ENCODE results near the gene CCDC12. TPM values are rescaled to one million over a fixed set of nuclear protein-coding genes. Genes with fewer than 3 reads are reported as not detected.

Gene CCDC12
- total and polyA plus RNA-seq, 12 donors: 33.2 to 145 (median 70.0) TPM

- no peak for DNase-seq
- peak overlapping the region in 1 of 5 donors; percentile 74 for H3K27ac ChIP-seq
- no peaks in the 10 kb centered on the region for H3K9me3 ChIP-seq (replicated peaks in 1 of 3)
- peaks cover 15% of the 10 kb centered on the region in 2 donors for H3K4me1 ChIP-seq (replicated peaks in 1 of 2)
- intact Hi-C loops (cut with DNase I): no loop called here
- TF ChIP-seq POLR2A (IDR thresholded peaks at IDR 0.05): no peak
- TF ChIP-seq, protein P1, sequence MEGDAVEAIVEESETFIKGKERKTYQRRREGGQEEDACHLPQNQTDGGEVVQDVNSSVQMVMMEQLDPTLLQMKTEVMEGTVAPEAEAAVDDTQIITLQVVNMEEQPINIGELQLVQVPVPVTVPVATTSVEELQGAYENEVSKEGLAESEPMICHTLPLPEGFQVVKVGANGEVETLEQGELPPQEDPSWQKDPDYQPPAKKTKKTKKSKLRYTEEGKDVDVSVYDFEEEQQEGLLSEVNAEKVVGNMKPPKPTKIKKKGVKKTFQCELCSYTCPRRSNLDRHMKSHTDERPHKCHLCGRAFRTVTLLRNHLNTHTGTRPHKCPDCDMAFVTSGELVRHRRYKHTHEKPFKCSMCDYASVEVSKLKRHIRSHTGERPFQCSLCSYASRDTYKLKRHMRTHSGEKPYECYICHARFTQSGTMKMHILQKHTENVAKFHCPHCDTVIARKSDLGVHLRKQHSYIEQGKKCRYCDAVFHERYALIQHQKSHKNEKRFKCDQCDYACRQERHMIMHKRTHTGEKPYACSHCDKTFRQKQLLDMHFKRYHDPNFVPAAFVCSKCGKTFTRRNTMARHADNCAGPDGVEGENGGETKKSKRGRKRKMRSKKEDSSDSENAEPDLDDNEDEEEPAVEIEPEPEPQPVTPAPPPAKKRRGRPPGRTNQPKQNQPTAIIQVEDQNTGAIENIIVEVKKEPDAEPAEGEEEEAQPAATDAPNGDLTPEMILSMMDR (IDR thresholded peaks at IDR 0.05): no peak
- H3K36me3 ChIP-seq (replicated peaks in 1 of 2): no peaks in the 10 kb centered on the region
- H3K27me3 ChIP-seq: peaks cover 12% of the 10 kb centered on the region
- 41 to 71% (median 63%) methylated on average over 3 to 4 of the region's 4 CpGs for WGBS, 4 donors
- H3K4me3 ChIP-seq: peak overlapping the region in 2 of 4 donors; percentile 25 to 59
Observed at GRCh38 chr3:46883830-46884185, 92.7 kb downstream of the CCDC12 start.

DNA sequence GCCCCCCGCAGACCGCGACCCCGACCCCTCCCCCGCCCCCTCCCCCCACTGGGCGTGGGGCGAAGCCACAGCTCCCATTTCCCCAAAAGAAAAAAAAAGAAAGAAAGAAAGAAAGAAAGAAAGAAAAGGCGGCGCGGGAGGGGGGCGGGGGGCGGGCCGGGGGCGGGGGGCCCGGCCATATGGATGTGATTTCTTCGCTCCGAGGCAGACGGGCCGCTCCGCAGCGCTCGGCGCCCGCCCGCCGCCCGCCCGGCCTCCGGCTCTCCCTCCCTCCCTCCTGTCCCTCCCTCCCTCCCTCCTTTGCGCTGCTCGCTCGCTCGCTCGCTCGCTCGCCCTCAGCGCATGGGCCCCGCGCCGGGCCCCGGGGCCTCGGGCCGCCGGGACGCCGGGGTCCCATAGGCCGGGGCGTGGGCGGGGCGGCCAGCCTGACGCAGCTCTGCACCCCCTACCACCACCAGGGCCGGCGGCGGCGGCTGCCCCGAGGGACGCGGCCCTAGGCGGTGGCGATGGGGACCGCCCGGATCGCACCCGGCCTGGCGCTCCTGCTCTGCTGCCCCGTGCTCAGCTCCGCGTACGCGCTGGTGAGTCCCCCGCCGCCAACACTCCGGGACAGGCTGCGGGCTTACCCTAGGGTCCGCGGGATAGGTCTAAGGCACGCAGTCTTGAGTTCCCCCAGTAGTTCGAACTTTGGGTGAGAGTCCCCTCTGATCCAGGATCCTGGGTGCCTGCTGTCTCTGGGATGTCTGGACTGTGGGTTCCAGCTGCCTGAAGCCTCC lies 93.3 kb downstream of the CCDC12 start:
- Histone ChIP-seq H3K27ac (peak overlapping the region in 2 of 5 donors; percentile 74), H3K9me3 (replicated peaks in 1 of 3) (no peaks in the 10 kb centered on the region), H3K4me1 (replicated peaks in 1 of 2) (peaks cover 15% of the 10 kb centered on the region in 2 donors), H3K36me3 (replicated peaks in 1 of 2) (no peaks in the 10 kb centered on the region), H3K27me3 (peaks cover 12% of the 10 kb centered on the region), H3K4me3 (peak overlapping the region in 2 of 4 donors; percentile 25 to 59)
- DNase-seq: no peak
- intact Hi-C loops (cut with DNase I): no loop called here
- no peak for TF ChIP-seq POLR2A (IDR thresholded peaks at IDR 0.05)
- TF ChIP-seq, protein P1 (IDR thresholded peaks at IDR 0.05): no peak
- WGBS, 4 donors: 1 to 8% (median 5%) methylated on average over 25 to 51 of the region's 78 CpGs

GRCh38 chr3:46882377-46883053 lies 94.0 kb downstream of the CCDC12 start:
- DNase-seq: peak in 1 of 7 donors; percentile 32
- peak overlapping the region in 4 of 5 donors; percentile 10 to 74 (median 62) for H3K27ac ChIP-seq
- peaks cover 12% of the 10 kb centered on the region for H3K27me3 ChIP-seq
- TF ChIP-seq, protein P1 (IDR thresholded peaks at IDR 0.05): no peak
- no peak for TF ChIP-seq POLR2A (IDR thresholded peaks at IDR 0.05)
- H3K4me1 ChIP-seq (replicated peaks in 1 of 2): peaks cover 15% of the 10 kb centered on the region in 2 donors
- no peaks in the 10 kb centered on the region for H3K9me3 ChIP-seq (replicated peaks in 1 of 3)
- intact Hi-C loops (cut with DNase I): no loop called here
- WGBS, 4 donors: 0 to 1% (median 1%) methylated on average over 18 to 72 of the region's 72 CpGs
- peak overlapping the region in 2 of 4 donors; percentile 25 to 59 for H3K4me3 ChIP-seq
- no peaks in the 10 kb centered on the region for H3K36me3 ChIP-seq (replicated peaks in 1 of 2)

DNA sequence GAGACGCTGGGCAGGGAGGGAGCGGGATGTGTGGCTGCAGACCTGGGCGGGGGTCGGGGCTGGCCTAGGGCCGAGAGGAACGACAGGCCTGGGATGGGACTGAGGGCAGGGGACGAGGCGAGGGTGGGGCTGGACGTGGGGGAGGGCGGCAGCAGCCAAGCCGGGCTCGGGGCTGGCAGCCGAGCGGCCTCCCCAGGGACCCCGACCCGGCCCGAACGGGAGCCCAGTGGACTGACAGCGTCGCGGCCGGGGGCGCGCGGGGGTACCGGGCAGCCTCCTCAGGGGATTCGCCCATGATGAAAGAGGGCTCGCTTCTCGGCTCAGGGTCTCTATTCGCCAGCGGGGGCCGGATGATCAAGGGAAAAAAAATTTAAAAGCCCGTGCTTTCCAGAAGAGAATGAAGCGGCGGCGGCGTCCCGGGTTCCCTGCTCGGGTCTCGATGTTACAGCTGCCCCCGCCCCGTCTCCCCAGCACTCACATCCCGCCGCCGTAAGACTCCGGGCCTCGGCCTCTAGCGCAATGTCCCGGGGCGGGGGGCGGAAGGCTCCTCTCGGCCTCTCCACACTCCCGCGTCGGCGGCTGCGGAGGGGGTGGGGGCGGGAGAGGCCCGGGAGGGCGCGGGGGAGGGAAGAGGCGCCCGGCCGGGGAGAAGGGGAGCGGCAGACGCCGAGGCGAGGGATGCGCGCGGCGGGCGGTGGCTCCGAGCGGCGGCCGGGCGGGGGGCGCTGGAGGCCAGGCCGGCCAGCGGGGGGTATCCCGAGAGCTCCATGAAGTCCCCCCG lies 94.8 kb downstream of the CCDC12 start:
- 3 to 5% (median 3%) methylated on average over 16 to 82 of the region's 83 CpGs for WGBS, 4 donors

More for the DNA sequence above, 94.8 kb downstream of the CCDC12 start:
- no peak for TF ChIP-seq POLR2A (IDR thresholded peaks at IDR 0.05)
- TF ChIP-seq, protein P1 (IDR thresholded peaks at IDR 0.05): no peak
- DNase-seq: peak in 1 of 7 donors; percentile 29
- peaks cover 15% of the 10 kb centered on the region in 2 donors for H3K4me1 ChIP-seq (replicated peaks in 1 of 2)
- H3K9me3 ChIP-seq (replicated peaks in 1 of 3): no peaks in the 10 kb centered on the region
- peak overlapping the region in 4 of 5 donors; percentile 10 to 74 (median 62) for H3K27ac ChIP-seq
- H3K4me3 ChIP-seq: peak overlapping the region in 2 of 4 donors; percentile 25 to 59
- no peaks in the 10 kb centered on the region for H3K36me3 ChIP-seq (replicated peaks in 1 of 2)
- intact Hi-C loops (cut with DNase I): no loop called here
- H3K27me3 ChIP-seq: peaks cover 12% of the 10 kb centered on the region

Measured in adrenal gland (tissue), 12 donors.